GM23338 (cell line): ENCODE data around the gene FUT8. TPM values are rescaled to one million over a fixed set of nuclear protein-coding genes. Genes with fewer than 3 reads are reported as not detected.

Experiments used
- ATAC-seq: fragments of 200-7000 bp; cut with Tn5 transposase; 3 replicates; pipeline ENCODE4 v1.9.1; 2020
- DNase-seq: peaks from one replicate; pipeline ENCODE4 v3.0.0-alpha.2; 2015; ENCODE audit warnings: low spot score
- H2AFZ ChIP-seq: fragments of 200-600 bp; sonication (generic); 2 replicates; pipeline ENCODE4 v1.8.0; 2016; ENCODE audit warnings: antibody characterized with exemption, mild to moderate bottlenecking, moderate library complexity
- H3F3A ChIP-seq: fragments of 200-600 bp; sonication (generic); replicated peaks from 2 replicates; pipeline ENCODE4 v1.8.0; 2017; ENCODE audit warnings: antibody characterized with exemption, mixed run types, low read depth
- H3K27ac ChIP-seq: fragments of 200-600 bp; sonication (generic); 2 replicates; pipeline ENCODE4 v1.6.1; 2016; ENCODE audit warnings: low read depth
- H3K27me3 ChIP-seq: fragments of 200-600 bp; sonication (generic); 2 replicates; pipeline ENCODE4 v1.8.0; 2016; ENCODE audit warnings: mild to moderate bottlenecking, mixed run types, moderate library complexity; ENCODE audit not compliant: insufficient read depth
- H3K36me3 ChIP-seq: fragments of 200-600 bp; sonication (generic); 2 replicates; pipeline ENCODE4 v1.8.0; 2016; ENCODE audit warnings: mild to moderate bottlenecking; ENCODE audit not compliant: insufficient read depth
- H3K4me1 ChIP-seq: fragments of 200-600 bp; sonication (generic); 2 replicates; pipeline ENCODE4 v1.8.0; 2016; ENCODE audit warnings: mild to moderate bottlenecking, moderate library complexity; ENCODE audit not compliant: insufficient read depth
- H3K4me2 ChIP-seq: fragments of 200-600 bp; sonication (generic); 2 replicates; pipeline ENCODE4 v1.7.1; 2017; ENCODE audit warnings: mixed run types
- H3K4me3 ChIP-seq: fragments of 200-600 bp; sonication (generic); 2 replicates; pipeline ENCODE4 v1.6.1; 2016; ENCODE audit warnings: mixed run types
- H3K79me2 ChIP-seq: fragments of 200-600 bp; sonication (generic); replicated peaks from 2 replicates; pipeline ENCODE4 v1.8.0; 2017; ENCODE audit warnings: mild to moderate bottlenecking; ENCODE audit not compliant: insufficient read depth
- H3K9me2 ChIP-seq: fragments of 200-600 bp; sonication (generic); 2 replicates; pipeline ENCODE4 v1.8.0; 2017; ENCODE audit not compliant: insufficient read depth
- H4K20me1 ChIP-seq: fragments of 200-600 bp; sonication (generic); replicated peaks from 2 replicates; pipeline ENCODE4 v1.8.0; 2017; ENCODE audit warnings: mild to moderate bottlenecking; ENCODE audit not compliant: insufficient read depth
- H3K27ac Mint-ChIP-seq: 2 replicates; pipeline ENCODE4 v1.8.0; 2020; ENCODE audit warnings: inconsistent platforms, mild to moderate bottlenecking, moderate library complexity, mixed read lengths
- H3K27me3 Mint-ChIP-seq: 3 replicates; pipeline ENCODE4 v1.8.0; 2022; ENCODE audit warnings: low read depth, mild to moderate bottlenecking, moderate library complexity, mixed read lengths, inconsistent platforms; ENCODE audit not compliant: insufficient read depth, poor library complexity
- H3K36me3 Mint-ChIP-seq: 3 replicates; pipeline ENCODE4 v1.8.0; 2021; ENCODE audit warnings: low read depth, mild to moderate bottlenecking, inconsistent platforms, moderate library complexity, mixed read lengths
- H3K4me1 Mint-ChIP-seq: 3 replicates; pipeline ENCODE4 v1.8.0; 2020; ENCODE audit warnings: mild to moderate bottlenecking, inconsistent platforms, mixed read lengths
- H3K4me3 Mint-ChIP-seq: 3 replicates; pipeline ENCODE4 v1.8.0; 2021; ENCODE audit warnings: moderate library complexity, mild to moderate bottlenecking, inconsistent platforms, mixed read lengths
- H3K9me3 Mint-ChIP-seq: 3 replicates; pipeline ENCODE4 v1.8.0; 2020; ENCODE audit warnings: moderate library complexity, mild to moderate bottlenecking, inconsistent platforms, mixed read lengths
- CREB1 ChIP-seq: fragments of 250-450 bp; sonication (Bioruptor Pico); IDR thresholded peaks from 2 replicates; pipeline ENCODE4 v1.5.0; 2020; ENCODE audit warnings: low read depth, mild to moderate bottlenecking, moderate library complexity
- EZH2 ChIP-seq: fragments of 200-600 bp; sonication (generic); IDR thresholded peaks from one replicate; pipeline ENCODE4 v1.8.0; 2017; ENCODE audit warnings: antibody characterized with exemption, mild to moderate bottlenecking, low read depth; ENCODE audit not compliant: unreplicated experiment
- EZH2phosphoT487 ChIP-seq: fragments of 200-600 bp; sonication (generic); IDR thresholded peaks from one replicate; pipeline ENCODE4 v1.8.1; 2018; ENCODE audit warnings: antibody characterized with exemption; ENCODE audit not compliant: unreplicated experiment
- JUNB ChIP-seq: IDR thresholded peaks from one replicate; pipeline ENCODE4 v1.6.1; 2016; ENCODE audit warnings: antibody characterized with exemption; ENCODE audit not compliant: unreplicated experiment
- NANOG ChIP-seq: IDR thresholded peaks from 2 replicates; pipeline ENCODE4 v1.6.1; 2016; ENCODE audit warnings: antibody characterized with exemption, borderline replicate concordance
- POLR2AphosphoS5 ChIP-seq: IDR thresholded peaks from 2 replicates; pipeline ENCODE4 v1.6.1; 2016; ENCODE audit warnings: antibody characterized with exemption, low read depth
- STAT1 ChIP-seq: IDR thresholded peaks from one replicate; pipeline ENCODE4 v1.6.1; 2016; ENCODE audit warnings: antibody characterized with exemption; ENCODE audit not compliant: unreplicated experiment
- ZNF114 ChIP-seq: fragments of 250-450 bp; sonication (Bioruptor Pico); IDR thresholded peaks from 2 replicates; pipeline ENCODE4 v1.5.0; 2020; ENCODE audit warnings: mild to moderate bottlenecking, moderate library complexity
- ZNF331 ChIP-seq: fragments of 250-450 bp; sonication (Bioruptor Pico); IDR thresholded peaks from 2 replicates; pipeline ENCODE4 v1.5.0; 2020; ENCODE audit warnings: low read depth, mild to moderate bottlenecking, moderate library complexity
- polyA plus RNA-seq: library from polyadenylated mRNA; unstranded; fragments of >200 nt; fragmentation: Nextera tagmentation; extraction: Ambion mirVana; gene quantifications from 2 replicates; pipeline ENCODE4 v1.2.1, GENCODE V29; 2016
- total RNA-seq: library from RNA; depleted of rRNA; stranded (reverse); fragments of >200 nt; shearing (Covaris generic); gene quantifications from 2 replicates; pipeline ENCODE4 v1.2.3, GENCODE V29; 2014
- TF ChIP-seq, protein P1 (sequence below): IDR thresholded peaks from 2 replicates; pipeline ENCODE4 v1.6.1; 2016; ENCODE audit warnings: antibody characterized with exemption
- TF ChIP-seq, protein P2 (sequence below), 2 experiments: fragments of 200-600 bp in 1 of 2; sonication (generic) in 1 of 2; conservative IDR thresholded peaks; 2 replicates each; pipeline versions ENCODE4 v1.5.1 to v1.6.1; 2016 to 2017; ENCODE audit warnings: antibody characterized with exemption in 2 of 2, low read depth in 2 of 2, mild to moderate bottlenecking in 2 of 2, moderate library complexity in 1 of 2
- TF ChIP-seq, protein P3 (sequence below): IDR thresholded peaks from one replicate; pipeline ENCODE4 v1.6.1; 2018; ENCODE audit warnings: antibody characterized with exemption; ENCODE audit not compliant: unreplicated experiment
- TF ChIP-seq, protein P4 (sequence below): fragments of 250-450 bp; sonication (Bioruptor Pico); IDR thresholded peaks from 2 replicates; pipeline ENCODE4 v1.5.0; 2020; ENCODE audit warnings: mild to moderate bottlenecking, moderate library complexity

The FUT8 gene
- total and polyA plus RNA-seq, 2 experiments from 2014 or later = 8.2 to 23.2 TPM

DNA sequence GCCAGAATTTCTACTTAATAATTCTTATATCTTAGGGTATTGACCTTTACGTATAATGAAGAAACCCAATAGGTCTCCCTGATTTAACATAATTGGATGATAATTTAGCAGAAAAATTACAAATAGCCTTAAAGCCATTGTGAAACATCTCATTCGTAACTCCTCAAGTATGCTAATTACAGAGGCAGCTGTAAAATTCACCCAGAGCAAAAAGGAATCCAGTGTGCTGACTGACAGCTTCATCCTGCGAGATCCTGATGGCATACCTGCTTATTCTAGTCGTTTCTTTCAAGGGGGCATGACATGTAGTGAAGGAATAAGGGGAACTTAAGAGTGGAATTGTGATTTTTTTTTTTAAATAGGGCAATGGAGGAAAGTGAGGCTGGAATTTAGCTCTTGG, 291.5 kb downstream of the FUT8 start:
- H3K36me3 ChIP-seq = no peaks in the 10 kb centered on the region
- TF ChIP-seq CREB1 (CRISPR knock-in tag) = no peak
- TF ChIP-seq JUNB = no peak
- TF ChIP-seq, protein P1, sequence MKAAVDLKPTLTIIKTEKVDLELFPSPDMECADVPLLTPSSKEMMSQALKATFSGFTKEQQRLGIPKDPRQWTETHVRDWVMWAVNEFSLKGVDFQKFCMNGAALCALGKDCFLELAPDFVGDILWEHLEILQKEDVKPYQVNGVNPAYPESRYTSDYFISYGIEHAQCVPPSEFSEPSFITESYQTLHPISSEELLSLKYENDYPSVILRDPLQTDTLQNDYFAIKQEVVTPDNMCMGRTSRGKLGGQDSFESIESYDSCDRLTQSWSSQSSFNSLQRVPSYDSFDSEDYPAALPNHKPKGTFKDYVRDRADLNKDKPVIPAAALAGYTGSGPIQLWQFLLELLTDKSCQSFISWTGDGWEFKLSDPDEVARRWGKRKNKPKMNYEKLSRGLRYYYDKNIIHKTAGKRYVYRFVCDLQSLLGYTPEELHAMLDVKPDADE = no peak
- no peak for TF ChIP-seq ZNF331 (CRISPR knock-in tag)
- no peak for TF ChIP-seq NANOG
- TF ChIP-seq, protein P2, sequence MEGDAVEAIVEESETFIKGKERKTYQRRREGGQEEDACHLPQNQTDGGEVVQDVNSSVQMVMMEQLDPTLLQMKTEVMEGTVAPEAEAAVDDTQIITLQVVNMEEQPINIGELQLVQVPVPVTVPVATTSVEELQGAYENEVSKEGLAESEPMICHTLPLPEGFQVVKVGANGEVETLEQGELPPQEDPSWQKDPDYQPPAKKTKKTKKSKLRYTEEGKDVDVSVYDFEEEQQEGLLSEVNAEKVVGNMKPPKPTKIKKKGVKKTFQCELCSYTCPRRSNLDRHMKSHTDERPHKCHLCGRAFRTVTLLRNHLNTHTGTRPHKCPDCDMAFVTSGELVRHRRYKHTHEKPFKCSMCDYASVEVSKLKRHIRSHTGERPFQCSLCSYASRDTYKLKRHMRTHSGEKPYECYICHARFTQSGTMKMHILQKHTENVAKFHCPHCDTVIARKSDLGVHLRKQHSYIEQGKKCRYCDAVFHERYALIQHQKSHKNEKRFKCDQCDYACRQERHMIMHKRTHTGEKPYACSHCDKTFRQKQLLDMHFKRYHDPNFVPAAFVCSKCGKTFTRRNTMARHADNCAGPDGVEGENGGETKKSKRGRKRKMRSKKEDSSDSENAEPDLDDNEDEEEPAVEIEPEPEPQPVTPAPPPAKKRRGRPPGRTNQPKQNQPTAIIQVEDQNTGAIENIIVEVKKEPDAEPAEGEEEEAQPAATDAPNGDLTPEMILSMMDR (conservative IDR thresholded peaks at IDR 0.05; ENCODE audit: low read depth in 2 of 2) = no peak
- TF ChIP-seq, protein P3, sequence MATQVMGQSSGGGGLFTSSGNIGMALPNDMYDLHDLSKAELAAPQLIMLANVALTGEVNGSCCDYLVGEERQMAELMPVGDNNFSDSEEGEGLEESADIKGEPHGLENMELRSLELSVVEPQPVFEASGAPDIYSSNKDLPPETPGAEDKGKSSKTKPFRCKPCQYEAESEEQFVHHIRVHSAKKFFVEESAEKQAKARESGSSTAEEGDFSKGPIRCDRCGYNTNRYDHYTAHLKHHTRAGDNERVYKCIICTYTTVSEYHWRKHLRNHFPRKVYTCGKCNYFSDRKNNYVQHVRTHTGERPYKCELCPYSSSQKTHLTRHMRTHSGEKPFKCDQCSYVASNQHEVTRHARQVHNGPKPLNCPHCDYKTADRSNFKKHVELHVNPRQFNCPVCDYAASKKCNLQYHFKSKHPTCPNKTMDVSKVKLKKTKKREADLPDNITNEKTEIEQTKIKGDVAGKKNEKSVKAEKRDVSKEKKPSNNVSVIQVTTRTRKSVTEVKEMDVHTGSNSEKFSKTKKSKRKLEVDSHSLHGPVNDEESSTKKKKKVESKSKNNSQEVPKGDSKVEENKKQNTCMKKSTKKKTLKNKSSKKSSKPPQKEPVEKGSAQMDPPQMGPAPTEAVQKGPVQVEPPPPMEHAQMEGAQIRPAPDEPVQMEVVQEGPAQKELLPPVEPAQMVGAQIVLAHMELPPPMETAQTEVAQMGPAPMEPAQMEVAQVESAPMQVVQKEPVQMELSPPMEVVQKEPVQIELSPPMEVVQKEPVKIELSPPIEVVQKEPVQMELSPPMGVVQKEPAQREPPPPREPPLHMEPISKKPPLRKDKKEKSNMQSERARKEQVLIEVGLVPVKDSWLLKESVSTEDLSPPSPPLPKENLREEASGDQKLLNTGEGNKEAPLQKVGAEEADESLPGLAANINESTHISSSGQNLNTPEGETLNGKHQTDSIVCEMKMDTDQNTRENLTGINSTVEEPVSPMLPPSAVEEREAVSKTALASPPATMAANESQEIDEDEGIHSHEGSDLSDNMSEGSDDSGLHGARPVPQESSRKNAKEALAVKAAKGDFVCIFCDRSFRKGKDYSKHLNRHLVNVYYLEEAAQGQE = no peak
- TF ChIP-seq EZH2phosphoT487 = no peak
- TF ChIP-seq POLR2AphosphoS5 = no peak
- no peak for TF ChIP-seq EZH2
- TF ChIP-seq, protein P4, sequence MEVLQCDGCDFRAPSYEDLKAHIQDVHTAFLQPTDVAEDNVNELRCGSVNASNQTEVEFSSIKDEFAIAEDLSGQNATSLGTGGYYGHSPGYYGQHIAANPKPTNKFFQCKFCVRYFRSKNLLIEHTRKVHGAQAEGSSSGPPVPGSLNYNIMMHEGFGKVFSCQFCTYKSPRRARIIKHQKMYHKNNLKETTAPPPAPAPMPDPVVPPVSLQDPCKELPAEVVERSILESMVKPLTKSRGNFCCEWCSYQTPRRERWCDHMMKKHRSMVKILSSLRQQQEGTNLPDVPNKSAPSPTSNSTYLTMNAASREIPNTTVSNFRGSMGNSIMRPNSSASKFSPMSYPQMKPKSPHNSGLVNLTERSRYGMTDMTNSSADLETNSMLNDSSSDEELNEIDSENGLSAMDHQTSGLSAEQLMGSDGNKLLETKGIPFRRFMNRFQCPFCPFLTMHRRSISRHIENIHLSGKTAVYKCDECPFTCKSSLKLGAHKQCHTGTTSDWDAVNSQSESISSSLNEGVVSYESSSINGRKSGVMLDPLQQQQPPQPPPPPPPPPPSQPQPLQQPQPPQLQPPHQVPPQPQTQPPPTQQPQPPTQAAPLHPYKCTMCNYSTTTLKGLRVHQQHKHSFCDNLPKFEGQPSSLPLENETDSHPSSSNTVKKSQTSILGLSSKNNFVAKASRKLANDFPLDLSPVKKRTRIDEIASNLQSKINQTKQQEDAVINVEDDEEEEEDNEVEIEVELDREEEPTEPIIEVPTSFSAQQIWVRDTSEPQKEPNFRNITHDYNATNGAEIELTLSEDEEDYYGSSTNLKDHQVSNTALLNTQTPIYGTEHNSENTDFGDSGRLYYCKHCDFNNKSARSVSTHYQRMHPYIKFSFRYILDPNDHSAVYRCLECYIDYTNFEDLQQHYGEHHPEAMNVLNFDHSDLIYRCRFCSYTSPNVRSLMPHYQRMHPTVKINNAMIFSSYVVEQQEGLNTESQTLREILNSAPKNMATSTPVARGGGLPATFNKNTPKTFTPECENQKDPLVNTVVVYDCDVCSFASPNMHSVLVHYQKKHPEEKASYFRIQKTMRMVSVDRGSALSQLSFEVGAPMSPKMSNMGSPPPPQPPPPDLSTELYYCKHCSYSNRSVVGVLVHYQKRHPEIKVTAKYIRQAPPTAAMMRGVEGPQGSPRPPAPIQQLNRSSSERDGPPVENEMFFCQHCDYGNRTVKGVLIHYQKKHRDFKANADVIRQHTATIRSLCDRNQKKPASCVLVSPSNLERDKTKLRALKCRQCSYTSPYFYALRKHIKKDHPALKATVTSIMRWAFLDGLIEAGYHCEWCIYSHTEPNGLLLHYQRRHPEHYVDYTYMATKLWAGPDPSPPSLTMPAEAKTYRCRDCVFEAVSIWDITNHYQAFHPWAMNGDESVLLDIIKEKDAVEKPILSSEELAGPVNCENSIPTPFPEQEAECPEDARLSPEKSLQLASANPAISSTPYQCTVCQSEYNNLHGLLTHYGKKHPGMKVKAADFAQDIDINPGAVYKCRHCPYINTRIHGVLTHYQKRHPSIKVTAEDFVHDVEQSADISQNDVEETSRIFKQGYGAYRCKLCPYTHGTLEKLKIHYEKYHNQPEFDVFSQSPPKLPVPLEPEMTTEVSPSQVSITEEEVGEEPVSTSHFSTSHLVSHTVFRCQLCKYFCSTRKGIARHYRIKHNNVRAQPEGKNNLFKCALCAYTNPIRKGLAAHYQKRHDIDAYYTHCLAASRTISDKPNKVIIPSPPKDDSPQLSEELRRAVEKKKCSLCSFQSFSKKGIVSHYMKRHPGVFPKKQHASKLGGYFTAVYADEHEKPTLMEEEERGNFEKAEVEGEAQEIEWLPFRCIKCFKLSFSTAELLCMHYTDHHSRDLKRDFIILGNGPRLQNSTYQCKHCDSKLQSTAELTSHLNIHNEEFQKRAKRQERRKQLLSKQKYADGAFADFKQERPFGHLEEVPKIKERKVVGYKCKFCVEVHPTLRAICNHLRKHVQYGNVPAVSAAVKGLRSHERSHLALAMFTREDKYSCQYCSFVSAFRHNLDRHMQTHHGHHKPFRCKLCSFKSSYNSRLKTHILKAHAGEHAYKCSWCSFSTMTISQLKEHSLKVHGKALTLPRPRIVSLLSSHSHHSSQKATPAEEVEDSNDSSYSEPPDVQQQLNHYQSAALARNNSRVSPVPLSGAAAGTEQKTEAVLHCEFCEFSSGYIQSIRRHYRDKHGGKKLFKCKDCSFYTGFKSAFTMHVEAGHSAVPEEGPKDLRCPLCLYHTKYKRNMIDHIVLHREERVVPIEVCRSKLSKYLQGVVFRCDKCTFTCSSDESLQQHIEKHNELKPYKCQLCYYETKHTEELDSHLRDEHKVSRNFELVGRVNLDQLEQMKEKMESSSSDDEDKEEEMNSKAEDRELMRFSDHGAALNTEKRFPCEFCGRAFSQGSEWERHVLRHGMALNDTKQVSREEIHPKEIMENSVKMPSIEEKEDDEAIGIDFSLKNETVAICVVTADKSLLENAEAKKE = no peak
- TF ChIP-seq ZNF114 (CRISPR knock-in tag) = no peak
- no peak for TF ChIP-seq STAT1
- ATAC-seq (peak; percentile 52), DNase-seq (peak; percentile 21)
- no peak overlapping the region for H3K4me3 Mint-ChIP-seq
- H3K36me3 Mint-ChIP-seq = no peaks in the 10 kb centered on the region
- no peaks in the 10 kb centered on the region for H4K20me1 ChIP-seq
- H3K27ac Mint-ChIP-seq = no peak overlapping the region
- peaks cover 11% of the 10 kb centered on the region; the same call in 1 of the 3 replicates for H3K4me1 Mint-ChIP-seq
- H3K9me2 ChIP-seq = no peaks in the 10 kb centered on the region
- H3K4me3 ChIP-seq = no peak overlapping the region
- no peaks in the 10 kb centered on the region for H3F3A ChIP-seq
- no peak overlapping the region for H3K27ac ChIP-seq
- H3K9me3 Mint-ChIP-seq = no peaks in the 10 kb centered on the region
- H2AFZ ChIP-seq = no peak overlapping the region
- no peaks in the 10 kb centered on the region for H3K27me3 Mint-ChIP-seq
- 0 out of 2 replicates have a peak, but pooled peaks cover 12% of the 10 kb centered on the region for H3K4me1 ChIP-seq
- no peaks in the 10 kb centered on the region for H3K79me2 ChIP-seq
- no peak overlapping the region for H3K4me2 ChIP-seq
- no peaks in the 10 kb centered on the region for H3K27me3 ChIP-seq
